ENCODE results near the gene CHMP3.
"Not testable (repeated sequence)": the region's sequence is repeated elsewhere in the genome, so short reads cannot be mapped to it uniquely, and the experiment has no call there.

The CHMP3 gene

GRCh38 chr2:86500325-86501083 is 62.7 kb downstream of the CHMP3 start:
- no peak for DNase-seq

GRCh38 chr2:86499326-86499725 is 63.9 kb downstream of the CHMP3 start:
- DNase-seq: no peak

DNA sequence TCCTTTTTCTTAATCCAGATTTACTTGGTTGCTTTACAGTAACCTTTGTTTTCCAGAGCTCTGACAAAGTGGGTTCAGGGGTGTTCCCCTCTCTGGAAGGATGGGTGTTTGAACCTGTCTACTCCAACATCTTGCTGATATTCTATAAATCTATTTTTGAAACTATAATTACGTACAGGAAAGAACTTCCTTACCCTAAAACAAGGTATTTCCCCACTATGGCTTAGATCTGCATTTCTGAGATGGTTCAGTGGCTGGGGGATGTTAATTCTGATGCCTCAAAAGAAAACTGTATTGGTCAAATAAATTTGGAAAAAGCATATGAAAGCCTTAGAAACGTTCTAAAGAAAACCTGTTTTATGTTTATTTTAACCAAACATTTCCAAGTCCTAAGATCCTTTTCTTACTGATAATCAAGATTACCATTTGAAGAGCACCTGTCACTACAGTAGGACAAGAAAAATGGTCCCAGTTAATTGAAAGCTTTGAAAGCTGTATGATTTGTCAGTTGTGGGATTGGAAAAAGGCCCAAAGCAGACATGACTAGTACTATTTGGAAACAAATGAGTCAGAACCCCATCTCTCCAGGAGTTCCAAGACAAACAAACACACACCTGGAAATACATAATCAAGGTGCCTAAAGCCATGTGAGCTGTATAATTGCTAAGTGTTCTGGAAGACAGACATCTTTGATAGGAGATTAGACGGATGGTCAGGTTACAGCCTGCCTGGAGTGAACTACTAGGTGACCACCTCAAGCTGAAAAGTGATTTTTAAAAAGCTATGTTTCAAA is 64.6 kb downstream of the CHMP3 start:
- DNase-seq: no peak

DNA sequence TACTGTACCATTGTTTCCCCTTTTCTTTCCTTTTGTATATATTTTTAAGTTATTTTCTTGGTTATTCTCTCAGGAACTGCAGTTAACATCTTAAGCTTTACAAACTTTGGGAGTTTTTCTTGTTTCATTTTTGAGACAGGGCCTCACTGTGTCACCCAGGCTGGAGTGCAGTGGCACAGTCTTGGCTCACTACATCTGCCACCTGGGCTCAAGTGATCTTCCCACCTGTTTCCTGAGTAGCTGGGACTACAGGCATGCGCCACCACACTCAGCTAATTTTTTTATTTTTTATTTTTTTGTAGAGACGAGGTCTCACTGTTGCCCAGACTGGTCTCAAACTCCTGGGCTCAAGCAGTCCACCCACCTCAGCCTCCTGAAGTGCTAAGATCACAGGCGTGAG is 66.9 kb downstream of the CHMP3 start:
- not testable (repeated sequence) for DNase-seq

- DNase-seq: no peak
Measured at GRCh38 chr2:86492048-86492453, 71.2 kb downstream of the CHMP3 start.

GRCh38 chr2:86491088-86491487 is 72.2 kb downstream of the CHMP3 start:
- no peak for DNase-seq

DNA sequence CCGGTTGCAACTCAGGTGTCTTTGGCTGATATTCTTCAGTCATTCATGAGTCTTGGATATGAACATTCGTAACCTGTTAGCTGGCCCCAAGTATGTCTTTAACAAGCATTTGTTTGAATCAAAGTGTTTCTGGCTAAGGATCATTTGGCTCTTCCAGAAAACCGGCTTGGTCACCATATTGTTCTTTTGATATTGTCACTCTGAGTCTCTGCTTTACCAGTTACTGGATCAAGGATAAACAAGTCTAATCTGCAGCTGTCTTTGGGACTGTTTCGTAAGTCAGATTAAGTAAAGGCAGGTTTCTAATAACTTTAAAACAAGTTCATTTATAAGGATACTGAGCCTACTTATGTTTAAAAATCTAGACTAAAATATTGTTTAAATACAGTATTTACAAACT is 73.0 kb downstream of the CHMP3 start:
- no peak for DNase-seq

DNA sequence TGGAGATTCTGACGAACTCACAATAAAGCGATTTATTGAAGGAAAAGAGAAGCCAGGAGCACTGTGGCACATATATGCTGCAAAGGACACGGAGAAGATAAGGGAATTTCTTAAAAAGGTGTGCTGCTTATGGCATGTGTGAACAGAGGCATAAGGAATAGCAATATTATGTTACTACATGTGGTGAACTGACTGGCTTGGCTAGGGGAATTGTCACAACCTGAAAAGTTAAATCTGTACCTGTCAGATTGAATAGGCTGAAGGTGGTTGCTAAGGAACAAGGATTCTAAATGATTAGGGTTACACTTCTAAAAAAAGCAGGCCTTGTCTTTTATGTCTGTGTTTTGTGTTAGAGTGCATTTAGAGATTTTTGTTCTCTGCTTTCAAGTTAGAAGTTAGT is 73.7 kb downstream of the CHMP3 start:
- DNase-seq: no peak

- DNase-seq: no peak
Measured at GRCh38 chr2:86488561-86489250, 74.5 kb downstream of the CHMP3 start.

- no peak for DNase-seq
Measured at GRCh38 chr2:86487062-86487461, 76.2 kb downstream of the CHMP3 start.

- no peak for DNase-seq
Measured at GRCh38 chr2:86485802-86486201, 77.4 kb downstream of the CHMP3 start.

- DNase-seq: no peak
Measured at GRCh38 chr2:86485103-86485502, 78.1 kb downstream of the CHMP3 start.

GRCh38 chr2:86484385-86484784 is 78.9 kb downstream of the CHMP3 start:
- no peak for DNase-seq

- no peak for DNase-seq
Measured at GRCh38 chr2:86482034-86482433, 81.2 kb downstream of the CHMP3 start.

- no peak for DNase-seq
Measured at GRCh38 chr2:86480105-86480504, 83.1 kb downstream of the CHMP3 start.

GRCh38 chr2:86477349-86477748 is 85.9 kb downstream of the CHMP3 start:
- no peak for DNase-seq

DNA sequence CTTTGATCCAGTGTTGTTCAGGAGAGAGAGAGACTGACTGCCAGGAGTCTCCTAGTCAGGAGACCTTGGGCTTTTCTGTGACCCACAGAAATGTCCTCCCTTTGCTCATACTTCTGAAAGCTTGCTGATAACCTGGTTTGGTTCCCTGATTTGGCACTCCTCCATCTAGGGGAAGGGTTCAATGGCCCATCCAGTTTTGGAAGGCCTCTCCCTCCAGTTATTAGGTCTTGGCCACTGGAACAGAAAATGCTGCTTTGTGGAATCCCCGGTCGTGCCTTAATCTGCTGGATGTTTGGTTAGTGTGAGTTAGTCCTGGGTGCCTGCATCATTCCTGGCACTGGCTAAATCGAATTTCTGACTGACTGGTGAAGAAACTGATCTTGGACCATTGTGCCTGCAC is 86.3 kb downstream of the CHMP3 start:
- DNase-seq: no peak

DNA sequence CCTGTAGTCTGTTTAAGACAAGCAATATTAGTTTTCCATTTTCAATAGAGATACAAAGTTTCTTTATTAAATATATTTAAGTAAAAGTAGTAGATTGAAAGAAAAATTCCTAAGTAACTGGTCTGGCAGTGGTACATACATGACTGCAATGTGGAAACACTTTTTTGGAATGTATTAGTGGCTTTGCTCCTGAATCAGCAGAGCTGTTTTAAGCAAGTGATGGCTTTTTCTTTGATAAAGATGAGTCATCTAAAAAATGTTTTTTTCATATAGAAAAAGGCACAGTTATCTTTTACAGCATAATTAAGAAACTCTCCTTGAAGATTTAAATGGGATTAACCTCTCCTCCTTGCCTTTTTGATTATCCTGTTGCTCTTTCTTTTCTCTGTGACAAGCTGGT is 87.2 kb downstream of the CHMP3 start:
- DNase-seq: no peak

GRCh38 chr2:86471637-86472036 is 91.6 kb downstream of the CHMP3 start:
- DNase-seq: no peak

DNA sequence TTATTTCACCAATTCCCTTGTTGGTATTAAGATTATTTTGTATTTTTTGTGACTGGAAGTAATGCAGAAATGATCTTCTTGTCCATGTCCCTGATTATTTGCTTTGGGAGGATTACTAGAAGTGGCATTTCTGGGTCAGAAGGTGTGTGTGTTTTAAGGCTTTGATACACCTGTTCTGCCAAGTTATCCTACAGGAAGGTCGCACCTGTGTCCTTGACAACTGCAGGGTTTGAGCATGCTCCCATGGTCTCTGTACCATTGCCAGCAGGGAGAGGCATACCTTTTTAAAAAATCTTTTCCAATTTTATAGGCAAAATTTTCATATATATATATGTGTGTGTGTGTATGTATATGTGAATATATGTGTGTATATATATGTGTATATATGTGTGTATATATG is 92.4 kb downstream of the CHMP3 start:
- no peak for DNase-seq

DNA sequence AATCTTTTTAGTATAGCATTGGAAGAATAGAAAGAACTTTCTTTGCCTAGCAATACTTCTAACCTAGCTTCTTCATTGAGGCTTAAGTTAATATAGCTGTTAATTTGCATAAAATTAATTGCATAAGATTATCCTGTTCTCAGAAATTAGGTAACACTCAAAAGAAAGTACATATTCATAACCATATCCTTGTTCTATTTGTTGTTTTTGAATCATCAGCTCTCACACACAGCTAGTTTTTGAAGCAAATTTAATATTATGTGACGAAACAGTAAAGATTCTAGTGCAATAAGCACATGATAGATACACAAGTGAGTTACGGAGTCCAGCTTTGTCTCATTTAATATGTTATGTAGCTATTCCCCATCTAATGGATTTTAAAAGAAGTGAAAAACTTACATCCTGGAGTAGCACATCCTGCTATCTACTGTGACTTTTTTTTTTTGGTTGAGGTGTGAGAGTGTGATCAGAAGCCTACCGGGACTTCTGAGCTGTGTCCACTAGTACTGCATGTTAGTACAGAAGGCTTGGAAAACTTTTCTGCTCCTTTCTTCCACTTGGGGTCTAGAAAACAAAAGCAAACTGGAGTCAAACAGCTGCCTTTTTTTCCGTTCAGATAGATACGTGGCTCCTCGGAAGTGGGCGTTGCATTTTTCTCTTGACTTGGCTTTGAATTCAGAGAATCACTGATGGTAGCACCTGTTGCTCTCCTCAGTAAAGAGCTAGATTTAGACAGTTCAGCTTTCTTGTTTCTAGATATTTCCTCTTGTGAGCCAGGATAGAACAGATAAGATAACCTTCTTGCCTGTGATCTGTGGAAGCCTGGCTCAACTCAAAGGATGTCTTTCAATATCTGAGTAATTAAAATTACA is 94.8 kb downstream of the CHMP3 start:
- DNase-seq: no peak

DNA sequence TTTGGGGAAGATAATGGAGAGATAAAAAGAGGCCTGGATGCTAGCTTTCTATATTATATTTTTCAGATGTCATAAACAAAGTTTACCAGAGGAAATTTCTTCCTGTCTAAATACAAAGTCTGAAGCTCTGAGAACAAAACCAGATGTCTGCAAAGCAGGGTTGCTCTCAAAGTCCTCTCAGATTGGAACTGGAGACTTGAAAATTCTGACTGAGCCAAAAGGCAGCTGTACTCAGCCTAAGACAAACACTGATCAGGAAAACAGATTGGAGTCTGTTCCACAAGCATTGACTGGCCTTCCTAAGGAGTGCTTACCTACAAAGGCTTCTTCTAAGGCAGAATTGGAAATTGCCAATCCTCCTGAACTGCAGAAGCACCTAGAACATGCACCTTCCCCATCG is 96.9 kb downstream of the CHMP3 start:
- DNase-seq: no peak

DNA sequence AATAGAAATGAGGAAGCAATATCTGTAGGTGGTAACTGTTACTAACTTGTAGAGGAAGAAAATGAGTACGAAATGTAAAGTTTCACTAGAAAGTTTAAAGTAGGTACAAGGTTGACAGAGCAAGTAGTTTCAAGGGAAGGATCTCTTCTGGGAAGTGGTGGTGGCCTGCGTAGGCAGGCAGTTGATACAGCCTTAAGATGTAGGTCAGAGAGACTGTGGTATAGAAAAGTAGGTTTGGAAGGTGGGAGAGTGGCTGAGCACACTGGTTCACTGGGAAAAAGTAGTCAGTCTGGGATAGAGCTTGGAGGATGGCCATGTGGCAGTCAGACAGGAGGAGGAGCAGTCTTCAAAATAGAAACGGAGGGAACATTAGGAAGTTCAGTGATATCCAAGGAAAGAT is 98.6 kb downstream of the CHMP3 start:
- no peak for DNase-seq

Measured in 8988T (cell line).